Activated T-cell treated with anti-CD3 and anti-CD28 coated beads for 48 hours (primary cell): ENCODE measurements around the gene DNAJB4.
"Not testable (repeated sequence)": the region's sequence is repeated elsewhere in the genome, so short reads cannot be mapped to it uniquely, and the experiment has no call there.

Experiments
- DNase-seq: peaks from one replicate; pipeline ENCODE4 v3.0.0-alpha.2; 2020; ENCODE audit warnings: low read depth

DNAJB4 gene

GRCh38 chr1:78038491-78038939, 33.8 kb downstream of the DNAJB4 start:
- no peak for DNase-seq

GRCh38 chr1:78040484-78041089, 35.8 kb downstream of the DNAJB4 start:
- DNase-seq, result no peak

GRCh38 chr1:78043436-78043835, 38.7 kb downstream of the DNAJB4 start:
- DNase-seq, result no peak

- DNase-seq, result no peak
Measured at GRCh38 chr1:78044796-78045562, 40.2 kb downstream of the DNAJB4 start.

GRCh38 chr1:78045563-78045925, 40.8 kb downstream of the DNAJB4 start:
- DNase-seq, result no peak

GRCh38 chr1:78045926-78046778, 41.4 kb downstream of the DNAJB4 start, which contains the start of gene GIPC2:
TSS of gene GIPC2 (plus strand) at chr1:78045966. CDS start at chr1:78046095, 129 bp downstream.
- DNase-seq, result peak; percentile 45

GRCh38 chr1:78047106-78047505, 42.4 kb downstream of the DNAJB4 start:
- no peak for DNase-seq

- DNase-seq, result no peak
Measured at GRCh38 chr1:78047631-78048030, 42.9 kb downstream of the DNAJB4 start.

- no peak for DNase-seq
Measured at GRCh38 chr1:78048446-78048845, 43.7 kb downstream of the DNAJB4 start.

- no peak for DNase-seq
Measured at GRCh38 chr1:78049396-78049795, 44.7 kb downstream of the DNAJB4 start.

GRCh38 chr1:78051005-78051404, 46.3 kb downstream of the DNAJB4 start:
- DNase-seq, result no peak

- no peak for DNase-seq
Measured at GRCh38 chr1:78052685-78053405, 48.1 kb downstream of the DNAJB4 start.

GRCh38 chr1:78053498-78053897, 48.8 kb downstream of the DNAJB4 start:
- no peak for DNase-seq

GRCh38 chr1:78054559-78054958, 49.8 kb downstream of the DNAJB4 start:
- DNase-seq, result no peak

- no peak for DNase-seq
Measured at GRCh38 chr1:78054972-78055371, 50.2 kb downstream of the DNAJB4 start.

- DNase-seq, result no peak
Measured at GRCh38 chr1:78055565-78056132, 50.9 kb downstream of the DNAJB4 start.

GRCh38 chr1:78058670-78059069, 53.9 kb downstream of the DNAJB4 start:
- no peak for DNase-seq

- DNase-seq, result no peak
Measured at GRCh38 chr1:78060857-78061563, 56.3 kb downstream of the DNAJB4 start.

GRCh38 chr1:78061825-78062523, 57.2 kb downstream of the DNAJB4 start:
- no peak for DNase-seq

- DNase-seq, result not testable (repeated sequence)
Measured at GRCh38 chr1:78064886-78065285, 60.1 kb downstream of the DNAJB4 start.
